Sigmoid colon (tissue), 7 donors: ENCODE results near the gene ERVW-1. TPM values are rescaled to one million over a fixed set of nuclear protein-coding genes. Genes with fewer than 3 reads are reported as not detected.
"Not testable (repeated sequence)": the region's sequence is repeated elsewhere in the genome, so short reads cannot be mapped to it uniquely, and the experiment has no call there.

Experiments used
- DNase-seq: peaks from one replicate; pipeline ENCODE4 v3.0.0-alpha.2; 2019
- H3K27ac ChIP-seq, 4 donors: fragments of 200-600 bp; sonication (generic); one replicate each; pipeline ENCODE4 v1.5.1; 2016 to 2019; ENCODE audit warnings: mild to moderate bottlenecking in 1 of 4
- H3K27me3 ChIP-seq, 3 donors: fragments of 200-600 bp; sonication (generic); one replicate each; pipeline ENCODE4 v1.5.1; 2019; ENCODE audit warnings: mild to moderate bottlenecking in 1 of 3
- H3K36me3 ChIP-seq, 4 donors: fragments of 200-600 bp; sonication (generic); one replicate each; pipeline ENCODE4 v1.5.1; 2016 to 2019
- H3K4me1 ChIP-seq, 4 donors: fragments of 200-600 bp; sonication (generic); one replicate each; pipeline ENCODE4 v1.5.1; 2017 to 2019
- H3K4me3 ChIP-seq, 4 donors: fragments of 200-600 bp; sonication (generic); one replicate each; pipeline ENCODE4 v1.5.1; 2017 to 2019; ENCODE audit warnings: mild to moderate bottlenecking in 2 of 4, moderate library complexity in 1 of 4
- H3K9me3 ChIP-seq, 4 donors: fragments of 200-600 bp in 3 of 4; sonication (generic) in 3 of 4; one replicate each; pipeline versions ENCODE4 v1.5.1 to v1.6.1; 2013 to 2019
- EP300 ChIP-seq, 4 donors: sonication (generic); formaldehyde crosslinking; IDR thresholded peaks; one replicate each; pipeline ENCODE4 v1.6.1; 2017; ENCODE audit warnings: antibody characterized with exemption in 4 of 4
- POLR2A ChIP-seq, 2 donors: fragments of 450-650 bp; IDR thresholded peaks; one replicate each; pipeline ENCODE4 v1.6.1; 2016; ENCODE audit warnings: antibody characterized with exemption in 2 of 2, mild to moderate bottlenecking in 2 of 2, moderate library complexity in 2 of 2
- POLR2AphosphoS5 ChIP-seq, 4 donors: sonication (generic); formaldehyde crosslinking; IDR thresholded peaks; one replicate each; pipeline ENCODE4 v1.6.1; 2017; ENCODE audit warnings: antibody characterized with exemption in 4 of 4
- WGBS, 2 donors: extraction: QIAGEN DNeasy Blood & Tissue Kit; methylation state at CpG; one replicate each; pipeline ENCODE4 v1.1.7; 2013; 5-methylcytosine and 5-hydroxymethylcytosine counted together
- intact Hi-C: fragments of 100-400 bp; cut with DNase I; formaldehyde crosslinking; loops from one replicate; pipeline ENCODE4 v1.15.1; 2023
- polyA plus RNA-seq, 3 donors: library from polyadenylated mRNA; stranded (reverse); fragments of 200-250 nt; gene quantifications; one replicate each; pipeline ENCODE4 v1.2.3, GENCODE V29; 2013
- total RNA-seq, 4 donors: library from RNA; depleted of rRNA; stranded (reverse); fragments of >200 nt; gene quantifications; one replicate each; pipeline ENCODE4 v1.1.0, GENCODE V29; 2016
- TF ChIP-seq, protein P1 (sequence below), 4 experiments: fragments of 450-650 bp in 3 of 4; fragments of 200-600 bp in 1 of 4; IDR thresholded peaks; one replicate each; pipeline ENCODE4 v1.5.1; 2016 to 2019; ENCODE audit warnings: antibody characterized with exemption in 4 of 4, mild to moderate bottlenecking in 3 of 4, moderate library complexity in 2 of 4
- donor health status: healthy with polysubstance abuse.
- donor health status: Bipolar disorder and iron deficiency.
- donor health status: healthy.

ERVW-1 gene
- total and polyA plus RNA-seq, 7 donors: 0.03 TPM; not detected in 6

DNA sequence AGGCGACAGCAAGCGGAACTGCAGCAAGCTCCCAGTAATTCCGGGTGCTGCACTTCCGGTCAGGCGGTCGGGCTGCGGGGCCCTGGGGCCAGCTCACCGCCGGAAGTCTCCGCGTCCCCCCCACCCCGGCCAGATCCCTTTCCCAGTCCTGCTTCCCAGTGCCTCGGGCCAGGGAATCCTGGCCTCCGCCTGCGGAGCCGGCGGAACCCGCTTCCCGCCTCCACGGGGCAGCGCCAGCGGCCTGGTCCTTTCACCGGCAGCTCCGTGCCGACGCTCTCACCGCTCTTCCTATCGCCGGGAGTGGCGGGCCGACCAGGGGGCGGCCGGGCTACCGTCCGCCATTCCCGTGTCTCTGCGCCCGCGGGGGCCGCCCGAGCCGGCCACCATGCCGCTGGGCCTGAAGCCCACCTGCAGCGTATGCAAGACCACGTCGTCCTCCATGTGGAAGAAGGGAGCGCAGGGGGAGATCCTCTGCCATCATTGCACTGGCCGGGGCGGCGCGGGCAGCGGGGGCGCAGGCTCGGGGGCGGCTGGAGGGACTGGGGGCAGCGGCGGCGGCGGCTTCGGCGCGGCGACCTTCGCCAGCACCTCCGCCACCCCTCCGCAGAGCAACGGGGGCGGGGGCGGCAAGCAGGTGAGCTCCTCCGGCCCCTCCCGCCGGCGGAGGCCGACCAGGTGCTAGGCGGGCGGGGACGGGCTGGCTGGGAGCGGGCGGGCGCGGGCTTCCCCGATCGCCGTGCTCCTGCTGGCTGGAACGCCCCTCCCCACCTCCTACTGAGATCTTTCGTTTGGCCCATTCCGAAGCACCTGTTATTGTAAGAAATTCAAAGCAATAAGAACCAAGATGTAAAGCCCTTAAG is 30.2 kb downstream of the ERVW-1 start, which contains the start of gene GATAD1:
Gene GATAD1 (plus strand): TSS at position 138 of the 860 bp plus-strand sequence. CDS start 248 bp downstream, at position 386.
- intact Hi-C loops: loop anchor here (1.0 to 5.0 kb wide), 5 partner anchors 23 to 1185 kb away; partner anchors contain the start of genes CYP51A1, FZD1 and LRRD1
- no peaks in the 10 kb centered on the region for H3K9me3 ChIP-seq
- peak within 1 kb of the TSS; percentile 93 to 97 (median 94) for H3K4me3 ChIP-seq
- H3K27me3 ChIP-seq: no peaks in the 10 kb centered on the region
- peak; percentile 96 for DNase-seq
- 0 to 1% methylated on average over 87 of the region's 87 CpGs for WGBS, 2 donors
- peaks cover 0 to 11% (median 8%) of the 10 kb centered on the region in 4 donors for H3K4me1 ChIP-seq
- H3K36me3 ChIP-seq: peaks cover 6 to 29% (median 14%) of the 10 kb centered on the region in 4 donors
- TF ChIP-seq POLR2A (IDR thresholded peaks at IDR 0.05) (peak; percentile 75 to 76), EP300 (IDR thresholded peaks at IDR 0.05) (no peak), POLR2AphosphoS5 (IDR thresholded peaks at IDR 0.05) (peak; percentile 64 to 89 (median 81))
- TF ChIP-seq, protein P1, sequence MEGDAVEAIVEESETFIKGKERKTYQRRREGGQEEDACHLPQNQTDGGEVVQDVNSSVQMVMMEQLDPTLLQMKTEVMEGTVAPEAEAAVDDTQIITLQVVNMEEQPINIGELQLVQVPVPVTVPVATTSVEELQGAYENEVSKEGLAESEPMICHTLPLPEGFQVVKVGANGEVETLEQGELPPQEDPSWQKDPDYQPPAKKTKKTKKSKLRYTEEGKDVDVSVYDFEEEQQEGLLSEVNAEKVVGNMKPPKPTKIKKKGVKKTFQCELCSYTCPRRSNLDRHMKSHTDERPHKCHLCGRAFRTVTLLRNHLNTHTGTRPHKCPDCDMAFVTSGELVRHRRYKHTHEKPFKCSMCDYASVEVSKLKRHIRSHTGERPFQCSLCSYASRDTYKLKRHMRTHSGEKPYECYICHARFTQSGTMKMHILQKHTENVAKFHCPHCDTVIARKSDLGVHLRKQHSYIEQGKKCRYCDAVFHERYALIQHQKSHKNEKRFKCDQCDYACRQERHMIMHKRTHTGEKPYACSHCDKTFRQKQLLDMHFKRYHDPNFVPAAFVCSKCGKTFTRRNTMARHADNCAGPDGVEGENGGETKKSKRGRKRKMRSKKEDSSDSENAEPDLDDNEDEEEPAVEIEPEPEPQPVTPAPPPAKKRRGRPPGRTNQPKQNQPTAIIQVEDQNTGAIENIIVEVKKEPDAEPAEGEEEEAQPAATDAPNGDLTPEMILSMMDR (IDR thresholded peaks at IDR 0.05): peak in 3 of 4 experiments; percentile 84 to 96 (median 92)
- peak within 1 kb of the TSS; percentile 93 to 99 (median 97) for H3K27ac ChIP-seq

DNA sequence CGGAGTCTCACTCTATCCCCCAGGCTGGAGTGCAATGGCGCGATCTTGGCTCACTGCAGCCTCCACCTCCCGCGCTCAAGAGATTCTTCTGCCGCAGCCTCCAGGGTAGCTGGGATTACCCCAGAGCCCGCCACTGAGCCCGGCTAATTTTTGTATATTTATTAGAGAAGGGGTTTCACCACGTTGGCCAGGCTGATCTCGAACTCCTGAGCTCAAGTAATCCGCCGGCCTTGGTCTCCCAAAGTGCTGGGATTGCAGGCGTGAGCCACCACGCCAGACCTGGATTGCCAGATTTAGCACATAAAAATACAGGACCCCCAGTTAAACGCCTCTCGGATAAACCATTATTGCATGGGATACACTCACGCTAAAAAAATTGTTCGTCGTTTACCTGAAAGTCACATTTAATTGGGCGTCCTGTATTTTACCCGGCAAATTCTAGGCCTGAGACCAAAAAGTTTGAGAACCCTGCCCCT is 30.8 kb downstream of the ERVW-1 start:
- Histone ChIP-seq H3K4me3 (peak overlapping the region; percentile 93 to 97 (median 94)), H3K9me3 (no peaks in the 10 kb centered on the region), H3K4me1 (peaks cover 0 to 11% (median 8%) of the 10 kb centered on the region in 4 donors), H3K36me3 (peaks cover 5 to 22% (median 12%) of the 10 kb centered on the region in 4 donors), H3K27me3 (no peaks in the 10 kb centered on the region), H3K27ac (peak overlapping the region; percentile 93 to 99 (median 97))
- intact Hi-C loops: loop anchor here (1.0 to 5.0 kb wide), 4 partner anchors 23 to 1185 kb away; partner anchors contain the start of genes CYP51A1, FZD1 and LRRD1
- 55% methylated on average over 21 of the region's 21 CpGs for WGBS, 2 donors
- TF ChIP-seq, protein P1 (IDR thresholded peaks at IDR 0.05): peak in 1 of 4 experiments; percentile 91
- TF ChIP-seq POLR2AphosphoS5 (IDR thresholded peaks at IDR 0.05): no peak
- peak; percentile 63 for DNase-seq

DNA sequence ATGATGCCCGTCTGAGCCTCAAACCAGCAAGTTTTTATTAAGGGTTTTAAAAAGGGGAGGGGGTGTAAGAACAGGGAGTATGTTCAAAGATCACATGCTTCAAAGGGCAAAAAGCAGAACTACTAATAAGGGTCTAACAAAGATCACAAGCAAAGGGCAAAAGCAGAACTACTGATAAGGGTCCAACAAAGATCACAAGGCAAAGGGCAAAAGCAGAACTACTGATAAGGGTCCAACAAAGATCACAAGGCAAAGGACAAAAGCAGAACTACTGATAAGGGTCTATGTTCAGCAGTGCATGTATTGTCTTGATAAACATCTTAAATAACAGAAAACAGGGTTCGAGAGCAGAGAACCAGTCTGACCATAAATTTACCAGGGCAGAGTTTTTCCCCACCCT is 35.0 kb downstream of the ERVW-1 start:
- 84 to 86% methylated on average over 2 of the region's 2 CpGs for WGBS, 2 donors
- H3K4me3 ChIP-seq, intact Hi-C loops: not testable (repeated sequence)

DNA sequence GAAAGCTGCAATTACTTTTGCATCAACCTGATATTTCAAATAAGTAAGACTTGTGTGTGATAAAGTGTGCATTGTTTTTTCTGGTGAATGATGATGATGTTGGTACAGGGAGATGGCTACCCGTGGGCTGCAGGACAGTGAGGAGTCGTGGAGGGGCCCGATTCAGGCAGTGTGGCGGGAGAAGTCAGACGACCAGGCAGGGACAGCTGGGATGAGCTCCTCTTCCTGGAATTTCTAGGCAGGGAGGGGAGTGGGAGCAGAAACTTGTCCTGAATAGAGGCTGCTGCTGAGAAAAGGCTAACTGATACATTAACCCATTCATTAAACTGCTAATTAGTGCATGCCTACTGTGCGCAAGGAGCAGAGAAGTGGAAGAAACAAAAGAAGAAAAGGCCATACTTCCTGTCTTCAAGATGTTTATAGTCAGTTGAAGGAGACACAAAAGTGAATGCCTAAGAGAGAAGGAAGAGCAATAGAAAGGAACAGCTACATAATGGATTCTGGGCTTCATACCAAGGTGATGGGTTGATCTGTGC is 39.7 kb downstream of the ERVW-1 start:
- DNase-seq: no peak
- 79 to 84% methylated on average over 6 of the region's 6 CpGs for WGBS, 2 donors
- TF ChIP-seq EP300 (IDR thresholded peaks at IDR 0.05): no peak
- no peak for TF ChIP-seq POLR2AphosphoS5 (IDR thresholded peaks at IDR 0.05)
- TF ChIP-seq, protein P1 (IDR thresholded peaks at IDR 0.05): no peak
- no peak for TF ChIP-seq POLR2A (IDR thresholded peaks at IDR 0.05)

More for the DNA sequence above, 35.0 kb downstream of the ERVW-1 start:
- H3K9me3 ChIP-seq, H3K27ac ChIP-seq, H3K27me3 ChIP-seq, DNase-seq, H3K4me1 ChIP-seq, H3K36me3 ChIP-seq: not testable (repeated sequence)

More for the DNA sequence above, 39.7 kb downstream of the ERVW-1 start:
- intact Hi-C loops: no loop called here
- H3K4me3 ChIP-seq: no peak overlapping the region
- no peaks in the 10 kb centered on the region for H3K9me3 ChIP-seq
- no peaks in the 10 kb centered on the region for H3K27me3 ChIP-seq
- no peaks in the 10 kb centered on the region for H3K4me1 ChIP-seq
- H3K36me3 ChIP-seq: no peaks in the 10 kb centered on the region
- no peak overlapping the region for H3K27ac ChIP-seq
